HUES6 (cell line): ENCODE measurements around the gene FAM240B.

ENCODE experiments used
- H3K27ac ChIP-seq: 2 replicates; pipeline ENCODE4 v1.7.0; 2013; ENCODE audit warnings: low read depth, mild to moderate bottlenecking, low read length, inconsistent platforms
- H3K27me3 ChIP-seq: 2 replicates; pipeline ENCODE4 v1.6.1; 2013; ENCODE audit warnings: low read length; ENCODE audit not compliant: control insufficient read depth, insufficient read depth
- H3K36me3 ChIP-seq: 2 replicates; pipeline ENCODE4 v1.6.1; 2013; ENCODE audit warnings: low read length; ENCODE audit not compliant: control insufficient read depth, insufficient read depth
- H3K4me1 ChIP-seq: 2 replicates; pipeline ENCODE4 v1.6.1; 2013; ENCODE audit warnings: low read length; ENCODE audit not compliant: control insufficient read depth, insufficient read depth
- H3K4me3 ChIP-seq: 2 replicates; pipeline ENCODE4 v1.5.1; 2013; ENCODE audit warnings: low read depth, low read length
- H3K9ac ChIP-seq: one replicate; pipeline ENCODE4 v1.6.1; 2013; ENCODE audit warnings: mild to moderate bottlenecking, low read length
- H3K9me3 ChIP-seq: 2 replicates; pipeline ENCODE4 v1.6.1; 2013; ENCODE audit warnings: low read depth, low read length; ENCODE audit not compliant: control insufficient read depth, insufficient read depth

The FAM240B gene

DNA sequence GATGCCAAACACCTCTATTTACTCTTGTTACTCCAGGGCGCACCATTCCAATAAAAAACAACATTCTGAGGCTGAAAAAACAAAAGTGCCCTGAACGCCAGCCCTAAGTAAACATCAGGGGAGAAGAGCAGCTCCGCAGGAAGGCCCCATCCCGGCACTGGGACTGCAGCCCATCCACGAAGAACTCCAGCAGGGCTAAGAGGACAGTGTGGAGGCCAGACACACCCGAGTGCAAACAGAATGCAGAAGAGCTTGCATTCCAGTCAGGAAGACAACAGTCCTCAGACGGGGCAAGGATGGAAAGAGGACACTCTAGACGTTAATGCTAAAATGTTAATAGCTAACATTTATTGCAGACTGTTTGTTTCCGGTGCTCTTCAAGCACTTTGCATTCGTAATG lies 33.0 kb downstream of the FAM240B start:
- H3K4me1 ChIP-seq = peaks cover 80% of the 10 kb centered on the region
- H3K27me3 ChIP-seq = no peaks in the 10 kb centered on the region
- H3K9ac ChIP-seq = no peak overlapping the region
- no peaks in the 10 kb centered on the region for H3K36me3 ChIP-seq
- H3K9me3 ChIP-seq = no peaks in the 10 kb centered on the region
- H3K4me3 ChIP-seq = 0 out of 2 replicates have a peak overlapping the region, but pooled peaks have one; percentile 0
- H3K27ac ChIP-seq = peak overlapping the region; percentile 41; the same call in 1 of the 2 replicates

DNA sequence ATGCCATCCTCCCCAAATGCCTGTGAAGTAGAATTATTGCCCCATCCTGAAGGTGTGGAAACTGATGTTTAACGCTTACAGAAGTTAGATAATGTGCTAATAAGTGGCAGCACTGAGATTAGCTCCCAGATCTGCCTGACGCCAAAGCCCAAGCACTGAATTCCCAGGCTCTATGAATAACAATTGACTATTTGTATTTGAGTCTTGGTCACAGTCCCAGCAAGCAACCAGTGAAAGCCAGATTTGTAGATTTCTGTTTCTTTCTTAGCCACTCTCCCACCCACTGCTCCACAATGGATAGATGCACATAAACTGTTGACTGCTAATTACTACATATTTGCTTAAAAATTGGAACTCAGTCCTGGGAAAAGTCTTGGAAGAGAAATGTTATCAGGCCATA lies 34.4 kb downstream of the FAM240B start:
- Histone ChIP-seq H3K36me3 (no peaks in the 10 kb centered on the region), H3K27me3 (no peaks in the 10 kb centered on the region), H3K9ac (no peak overlapping the region), H3K4me1 (peaks cover 75% of the 10 kb centered on the region), H3K4me3 (no peak overlapping the region), H3K27ac (no peak overlapping the region), H3K9me3 (no peaks in the 10 kb centered on the region)

DNA sequence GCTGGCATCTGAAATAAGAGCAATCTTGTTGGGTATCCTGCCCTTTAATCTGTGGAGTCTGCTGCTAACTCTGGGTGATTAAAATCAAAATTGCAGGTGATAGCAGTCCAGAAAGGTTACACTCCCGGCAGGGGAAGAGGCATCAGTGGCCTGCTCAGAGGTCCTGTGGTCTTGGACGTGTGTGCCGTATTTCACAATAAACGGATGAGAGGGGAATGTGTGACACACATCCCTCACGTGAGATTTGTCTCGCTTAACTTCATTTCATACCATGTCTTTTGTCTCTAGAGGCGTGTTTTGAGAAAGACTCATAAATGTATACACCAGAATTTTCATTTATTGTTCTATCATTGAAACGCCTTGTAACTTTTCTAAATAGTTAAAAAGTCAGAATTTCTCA lies 36.6 kb downstream of the FAM240B start:
- Histone ChIP-seq H3K4me3 (no peak overlapping the region), H3K27ac (no peak overlapping the region; the same call in 1 of the 2 replicates), H3K9ac (no peak overlapping the region), H3K27me3 (no peaks in the 10 kb centered on the region), H3K36me3 (no peaks in the 10 kb centered on the region), H3K4me1 (peaks cover 61% of the 10 kb centered on the region), H3K9me3 (no peaks in the 10 kb centered on the region)

GRCh38 chr9:38682713-38683112 lies 37.2 kb downstream of the FAM240B start:
- no peak overlapping the region; the same call in 1 of the 2 replicates for H3K27ac ChIP-seq
- no peaks in the 10 kb centered on the region for H3K27me3 ChIP-seq
- no peaks in the 10 kb centered on the region for H3K36me3 ChIP-seq
- no peak overlapping the region for H3K9ac ChIP-seq
- H3K9me3 ChIP-seq = no peaks in the 10 kb centered on the region
- peaks cover 56% of the 10 kb centered on the region for H3K4me1 ChIP-seq
- H3K4me3 ChIP-seq = no peak overlapping the region

- H3K27me3 ChIP-seq = no peaks in the 10 kb centered on the region
- no peak overlapping the region for H3K27ac ChIP-seq
Observed at GRCh38 chr9:38681747-38682227, 38.1 kb downstream of the FAM240B start.

DNA sequence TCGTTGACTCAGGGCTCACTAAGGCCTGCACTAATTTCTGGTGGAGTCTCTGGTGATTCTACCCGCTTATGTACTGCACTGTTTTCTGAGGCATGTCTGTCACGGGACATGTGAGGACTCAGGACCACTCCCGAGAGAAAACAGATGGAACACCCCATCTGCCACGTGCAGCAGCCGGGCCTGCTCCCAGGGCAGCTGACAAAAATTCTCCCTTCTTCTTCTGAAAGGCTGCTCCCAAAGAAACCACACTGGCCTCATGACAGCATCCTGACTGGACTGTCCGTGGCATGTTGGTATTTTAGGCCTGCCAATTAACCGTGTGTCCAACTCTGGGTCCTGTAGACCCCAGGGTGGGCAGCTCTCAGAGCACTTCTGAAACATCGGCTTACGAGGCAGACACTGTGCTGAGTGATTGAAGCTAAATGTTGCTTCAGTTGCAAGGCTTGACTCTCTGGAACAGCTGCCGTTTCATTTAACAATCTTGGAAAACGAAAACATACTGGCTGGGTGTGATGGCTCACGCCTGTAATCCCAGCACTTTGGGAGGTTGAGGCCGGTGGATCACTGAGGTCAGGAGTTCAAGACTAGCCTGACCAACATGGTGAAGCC lies 39.0 kb downstream of the FAM240B start:
- no peaks in the 10 kb centered on the region for H3K36me3 ChIP-seq
- H3K4me3 ChIP-seq = no peak overlapping the region
- H3K9me3 ChIP-seq = no peaks in the 10 kb centered on the region
- peaks cover 43% of the 10 kb centered on the region for H3K4me1 ChIP-seq
- no peak overlapping the region for H3K27ac ChIP-seq
- H3K9ac ChIP-seq = no peak overlapping the region
- H3K27me3 ChIP-seq = no peaks in the 10 kb centered on the region

More at GRCh38 chr9:38681747-38682227, 38.1 kb downstream of the FAM240B start:
- no peaks in the 10 kb centered on the region for H3K9me3 ChIP-seq
- peaks cover 49% of the 10 kb centered on the region for H3K4me1 ChIP-seq
- no peak overlapping the region for H3K9ac ChIP-seq
- H3K4me3 ChIP-seq = no peak overlapping the region
- no peaks in the 10 kb centered on the region for H3K36me3 ChIP-seq

GRCh38 chr9:38677660-38678303 lies 42.2 kb downstream of the FAM240B start:
- H3K36me3 ChIP-seq = no peaks in the 10 kb centered on the region
- H3K4me3 ChIP-seq = no peak overlapping the region
- no peak overlapping the region for H3K9ac ChIP-seq
- no peak overlapping the region for H3K27ac ChIP-seq
- peaks cover 17% of the 10 kb centered on the region for H3K4me1 ChIP-seq
- H3K9me3 ChIP-seq = no peaks in the 10 kb centered on the region
- H3K27me3 ChIP-seq = no peaks in the 10 kb centered on the region

DNA sequence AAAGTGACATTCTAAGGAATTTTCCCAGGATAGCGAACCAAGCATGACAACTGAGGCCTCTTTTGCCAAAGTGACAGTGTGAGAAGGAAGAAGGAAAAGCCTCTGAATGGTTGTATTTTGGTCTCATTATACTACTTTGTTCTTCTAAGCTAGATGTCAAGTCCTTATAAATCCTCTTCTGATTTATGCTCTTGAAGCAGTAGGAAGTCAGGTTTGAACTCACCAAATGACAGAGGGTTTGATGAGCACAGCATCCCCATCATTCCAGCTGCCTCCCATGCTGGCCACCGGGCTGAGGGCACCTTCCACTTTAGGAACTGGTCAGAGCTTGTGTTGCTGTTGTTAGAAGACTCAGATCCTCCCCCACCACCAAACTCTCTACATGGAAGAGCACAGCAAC lies 44.1 kb downstream of the FAM240B start:
- no peak overlapping the region for H3K4me3 ChIP-seq
- H3K4me1 ChIP-seq = peaks cover 20% of the 10 kb centered on the region
- H3K9me3 ChIP-seq = no peaks in the 10 kb centered on the region
- H3K27me3 ChIP-seq = no peaks in the 10 kb centered on the region
- no peaks in the 10 kb centered on the region for H3K36me3 ChIP-seq
- H3K9ac ChIP-seq = no peak overlapping the region
- no peak overlapping the region for H3K27ac ChIP-seq

- no peak overlapping the region for H3K4me3 ChIP-seq
Observed at GRCh38 chr9:38675211-38675610, 44.7 kb downstream of the FAM240B start.

GRCh38 chr9:38673399-38674193 lies 46.3 kb downstream of the FAM240B start:
- no peaks in the 10 kb centered on the region for H3K36me3 ChIP-seq
- no peak overlapping the region for H3K27ac ChIP-seq
- no peak overlapping the region for H3K9ac ChIP-seq
- H3K4me1 ChIP-seq = peaks cover 20% of the 10 kb centered on the region
- no peaks in the 10 kb centered on the region for H3K27me3 ChIP-seq
- H3K9me3 ChIP-seq = no peaks in the 10 kb centered on the region
- no peak overlapping the region for H3K4me3 ChIP-seq

More at GRCh38 chr9:38675211-38675610, 44.7 kb downstream of the FAM240B start:
- Histone ChIP-seq H3K9ac (no peak overlapping the region), H3K9me3 (no peaks in the 10 kb centered on the region), H3K4me1 (peaks cover 20% of the 10 kb centered on the region), H3K27ac (no peak overlapping the region), H3K36me3 (no peaks in the 10 kb centered on the region), H3K27me3 (no peaks in the 10 kb centered on the region)

DNA sequence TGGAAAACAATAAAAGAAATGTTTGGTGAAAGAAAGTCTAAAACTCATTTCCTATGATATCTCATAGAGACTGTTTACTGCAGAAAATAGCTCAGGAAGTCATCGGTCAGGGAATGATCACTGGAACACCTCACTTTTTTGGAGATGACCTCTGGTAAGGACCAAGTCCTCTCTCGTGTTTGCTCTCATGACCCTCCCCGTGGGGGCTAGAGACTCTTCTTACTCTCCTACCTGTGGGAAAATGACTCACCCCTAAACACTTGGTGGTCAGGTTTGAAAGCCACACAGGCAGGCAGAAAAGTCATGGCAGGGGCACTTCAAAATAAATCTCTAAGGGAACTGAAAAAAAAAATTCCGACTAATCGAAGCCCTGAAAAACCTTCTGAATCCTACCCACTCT lies 48.2 kb downstream of the FAM240B start:
- Histone ChIP-seq H3K4me3 (no peak overlapping the region), H3K27ac (no peak overlapping the region), H3K4me1 (peaks cover 17% of the 10 kb centered on the region), H3K9me3 (no peaks in the 10 kb centered on the region), H3K27me3 (no peaks in the 10 kb centered on the region), H3K36me3 (no peaks in the 10 kb centered on the region), H3K9ac (no peak overlapping the region)
